ENCODE measurements around the gene SLC18A2.

Gene SLC18A2

GRCh38 chr10:117318909-117319308 lies 78.0 kb downstream of the SLC18A2 start:
- no peak overlapping the region for H3K9ac ChIP-seq (ENCODE audit: low read depth, low read length)
- H3K4me3 ChIP-seq (ENCODE audit: low read length) = no peak overlapping the region
- H3K4me1 ChIP-seq (ENCODE audit: insufficient read depth, low read length) = peaks cover 4% of the 10 kb centered on the region; the same call in 1 of the 2 replicates

DNA sequence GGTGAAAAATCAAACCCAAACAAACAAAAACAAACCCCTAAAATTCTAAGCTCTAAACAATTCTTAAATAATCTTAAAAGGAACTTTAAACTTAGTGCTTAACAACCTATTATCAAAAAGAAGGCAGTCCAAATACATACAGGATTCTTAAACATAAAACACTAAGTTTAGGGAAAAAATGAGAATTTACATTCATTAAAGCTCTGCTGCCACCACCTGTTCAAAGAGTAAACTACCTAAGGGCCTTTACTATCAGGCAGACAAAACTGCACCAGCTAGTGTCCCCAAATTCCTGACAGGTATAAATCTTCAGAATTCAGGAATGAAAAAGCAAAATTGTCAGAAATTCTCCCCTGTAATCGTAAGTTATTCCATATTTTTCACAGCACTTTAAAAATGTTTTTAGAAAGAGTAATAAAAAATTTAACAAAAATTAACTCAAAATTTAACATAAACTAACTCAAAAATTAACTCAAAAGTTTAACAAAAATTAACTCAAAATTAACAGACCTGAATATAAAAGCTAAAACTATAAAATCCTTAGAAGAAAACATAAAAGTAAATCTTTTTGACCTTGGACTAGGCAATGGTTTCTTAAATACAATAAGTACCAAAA lies 79.2 kb downstream of the SLC18A2 start:
- Histone ChIP-seq H3K27me3 (ENCODE audit: insufficient read depth, low read length) (no peaks in the 10 kb centered on the region), H3K9me3 (ENCODE audit: insufficient read depth, low read depth, low read length) (no peaks in the 10 kb centered on the region), H3K4me1 (ENCODE audit: insufficient read depth, low read length) (peaks cover 4% of the 10 kb centered on the region; the same call in 1 of the 2 replicates), H3K9ac (ENCODE audit: low read depth, low read length) (no peak overlapping the region), H3K36me3 (ENCODE audit: insufficient read depth, low read length) (peaks cover 6% of the 10 kb centered on the region), H3K4me3 (ENCODE audit: low read length) (no peak overlapping the region), H3K27ac (ENCODE audit: low read depth, low read length) (no peak overlapping the region)
- WGBS = no CpG with 5 or more reads among the region's 1 CpG

More at GRCh38 chr10:117318909-117319308, 78.0 kb downstream of the SLC18A2 start:
- H3K27me3 ChIP-seq (ENCODE audit: insufficient read depth, low read length) = no peaks in the 10 kb centered on the region
- H3K9me3 ChIP-seq (ENCODE audit: insufficient read depth, low read depth, low read length) = no peaks in the 10 kb centered on the region
- no peak overlapping the region for H3K27ac ChIP-seq (ENCODE audit: low read depth, low read length)
- H3K36me3 ChIP-seq (ENCODE audit: insufficient read depth, low read length) = peaks cover 6% of the 10 kb centered on the region

DNA sequence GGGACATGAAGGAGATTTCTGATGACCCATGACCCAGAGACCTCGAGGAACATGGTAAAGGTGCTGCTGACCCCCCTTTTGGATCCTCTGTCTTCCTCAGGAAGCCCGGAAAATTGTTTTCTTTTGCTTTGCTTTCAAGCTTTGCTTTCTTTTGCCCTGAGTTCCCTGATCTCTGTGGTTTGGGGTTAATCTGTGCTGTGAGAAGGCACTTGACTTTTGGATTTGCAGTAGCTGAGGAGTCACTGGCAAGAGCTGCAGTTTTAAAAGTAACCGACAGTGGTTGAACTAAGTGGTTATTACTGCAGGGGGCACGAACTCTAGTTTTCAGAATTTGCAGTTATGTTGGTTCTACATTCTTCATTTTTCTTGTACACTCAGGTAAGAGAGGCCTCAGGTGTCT lies 81.3 kb downstream of the SLC18A2 start:
- Histone ChIP-seq H3K4me3 (ENCODE audit: low read length) (no peak overlapping the region), H3K27me3 (ENCODE audit: insufficient read depth, low read length) (no peaks in the 10 kb centered on the region), H3K4me1 (ENCODE audit: insufficient read depth, low read length) (peaks cover 12% of the 10 kb centered on the region), H3K27ac (ENCODE audit: low read depth, low read length) (no peak overlapping the region), H3K36me3 (ENCODE audit: insufficient read depth, low read length) (peaks cover 12% of the 10 kb centered on the region), H3K9ac (ENCODE audit: low read depth, low read length) (no peak overlapping the region), H3K9me3 (ENCODE audit: insufficient read depth, low read depth, low read length) (no peaks in the 10 kb centered on the region)
- WGBS = 94% methylated on average over 4 of the region's 4 CpGs

- Histone ChIP-seq H3K27me3 (ENCODE audit: insufficient read depth, low read length) (no peaks in the 10 kb centered on the region), H3K9me3 (ENCODE audit: insufficient read depth, low read depth, low read length) (no peaks in the 10 kb centered on the region), H3K36me3 (ENCODE audit: insufficient read depth, low read length) (peaks cover 6% of the 10 kb centered on the region; the same call in 1 of the 2 replicates), H3K4me1 (ENCODE audit: insufficient read depth, low read length) (peaks cover 20% of the 10 kb centered on the region), H3K4me3 (ENCODE audit: low read length) (no peak overlapping the region), H3K27ac (ENCODE audit: low read depth, low read length) (no peak overlapping the region), H3K9ac (ENCODE audit: low read depth, low read length) (no peak overlapping the region)
- 97% methylated on average over 2 of the region's 2 CpGs for WGBS
Measured at GRCh38 chr10:117324367-117324766, 83.5 kb downstream of the SLC18A2 start.

DNA sequence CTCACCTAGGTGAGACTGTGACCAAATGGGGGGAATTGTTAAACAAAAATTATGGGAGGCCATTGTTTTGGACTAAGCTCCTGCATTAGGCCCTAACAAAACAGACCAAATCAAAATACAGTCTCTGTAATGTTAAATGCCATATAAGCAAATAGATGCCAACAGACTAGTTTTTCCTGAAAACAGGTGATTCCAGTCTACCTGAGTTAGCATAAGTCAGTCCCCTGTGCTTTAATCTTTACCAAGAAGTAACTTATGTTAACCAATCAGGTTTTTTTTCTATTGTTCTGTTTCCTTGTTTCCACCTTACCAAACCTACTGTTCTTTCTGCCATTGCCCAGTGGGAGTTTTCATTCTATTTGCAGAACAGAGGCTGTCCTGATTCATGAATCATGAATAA lies 86.3 kb downstream of the SLC18A2 start:
- Histone ChIP-seq H3K27me3 (ENCODE audit: insufficient read depth, low read length) (no peaks in the 10 kb centered on the region), H3K9me3 (ENCODE audit: insufficient read depth, low read depth, low read length) (no peaks in the 10 kb centered on the region), H3K4me3 (ENCODE audit: low read length) (no peak overlapping the region), H3K36me3 (ENCODE audit: insufficient read depth, low read length) (peaks cover 6% of the 10 kb centered on the region; the same call in 1 of the 2 replicates), H3K4me1 (ENCODE audit: insufficient read depth, low read length) (peaks cover 20% of the 10 kb centered on the region), H3K27ac (ENCODE audit: low read depth, low read length) (no peak overlapping the region), H3K9ac (ENCODE audit: low read depth, low read length) (no peak overlapping the region)

Measured in HUES64 (cell line).